Posterior vena cava (tissue), 2 donors: ENCODE results near the gene C19orf67. TPM values are rescaled to one million over a fixed set of nuclear protein-coding genes. Genes with fewer than 3 reads are reported as not detected.

Experiments used
- DNase-seq: peaks from one replicate; pipeline ENCODE4 v3.0.0-alpha.2; 2020; ENCODE audit warnings: low spot score
- intact Hi-C, 2 donors: fragments of 100-400 bp; cut with DNase I; formaldehyde crosslinking; loops; one replicate each; pipeline versions ENCODE4 v1.14.1 to v1.14.2; 2022 to 2023
- total RNA-seq, 2 donors: library from RNA; stranded (reverse); fragmentation: NEBNext Ultra II Directional; extraction: Animal tissue kit (Norgen Biotek cat#: 25700); gene quantifications; one replicate each; pipeline ENCODE4 v1.2.1, GENCODE V29; 2021
- donor health status: DM: yes; HTN: yes; CAD: no.
- donor health status: DM: yes; HTN: yes; CAD: no.

The C19orf67 gene
- total RNA-seq, 2 donors from 2014 or later, result not detected

DNA sequence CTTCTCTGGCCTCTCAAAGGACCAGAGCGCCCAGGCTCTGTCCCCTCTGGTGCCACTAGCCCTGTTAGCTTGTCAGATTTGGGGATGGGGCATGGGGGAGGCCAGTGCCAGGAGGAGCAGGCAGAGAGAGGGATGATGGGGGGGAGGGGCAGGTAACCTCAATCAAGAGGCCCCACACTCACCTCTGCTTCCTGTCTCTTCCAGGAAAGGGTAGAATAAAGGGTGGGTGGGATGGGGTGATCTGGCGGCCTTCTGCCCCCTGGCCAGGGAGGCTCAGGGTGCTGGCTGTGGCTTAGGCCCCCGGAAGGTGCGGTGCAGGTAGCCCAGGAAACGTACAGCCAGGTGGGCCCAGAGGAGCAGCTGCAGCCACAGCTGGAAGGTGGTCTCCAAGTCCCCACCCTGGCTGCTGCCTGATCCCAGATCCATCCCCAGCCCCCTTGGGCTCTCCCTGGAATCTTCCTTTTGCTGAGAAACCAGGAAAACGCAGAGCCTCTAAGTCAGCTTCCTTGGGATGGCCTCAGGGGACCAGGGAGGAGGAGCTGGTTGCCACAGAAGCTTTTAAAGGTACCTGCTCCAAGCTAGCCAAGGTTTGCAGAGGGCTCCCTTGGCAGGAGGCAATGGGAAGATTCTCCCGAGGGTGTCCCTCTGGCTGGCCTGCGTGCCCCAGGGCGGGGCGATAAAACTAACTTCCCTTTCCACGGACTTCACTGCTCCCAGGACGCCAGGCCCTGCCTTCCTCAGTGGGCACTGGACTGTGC is 26.6 kb upstream of the C19orf67 start:
- intact Hi-C loops, result no loop called here

DNA sequence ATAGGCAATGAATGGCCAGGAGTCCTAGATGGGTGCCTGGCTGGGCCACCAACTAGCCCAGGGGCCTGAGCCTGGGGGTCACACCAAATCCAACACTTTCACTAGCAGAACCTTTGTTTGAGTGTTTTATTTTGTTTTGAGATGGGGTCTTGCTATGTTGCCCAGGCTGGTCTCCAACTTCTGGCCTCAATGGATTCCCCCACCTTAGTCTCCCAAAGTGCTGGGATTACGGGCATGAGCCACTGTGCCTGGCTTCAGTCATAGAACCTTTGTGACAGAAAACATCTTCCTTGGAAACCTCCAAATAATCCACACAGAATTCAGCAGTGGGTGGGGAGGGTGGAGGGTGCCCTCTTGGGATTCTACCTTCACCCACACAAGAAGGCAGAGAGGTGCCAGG is 25.9 kb upstream of the C19orf67 start:
- DNase-seq, result no peak
- intact Hi-C loops, result no loop called here

More for the DNA sequence above, 26.6 kb upstream of the C19orf67 start:
- no peak for DNase-seq

DNA sequence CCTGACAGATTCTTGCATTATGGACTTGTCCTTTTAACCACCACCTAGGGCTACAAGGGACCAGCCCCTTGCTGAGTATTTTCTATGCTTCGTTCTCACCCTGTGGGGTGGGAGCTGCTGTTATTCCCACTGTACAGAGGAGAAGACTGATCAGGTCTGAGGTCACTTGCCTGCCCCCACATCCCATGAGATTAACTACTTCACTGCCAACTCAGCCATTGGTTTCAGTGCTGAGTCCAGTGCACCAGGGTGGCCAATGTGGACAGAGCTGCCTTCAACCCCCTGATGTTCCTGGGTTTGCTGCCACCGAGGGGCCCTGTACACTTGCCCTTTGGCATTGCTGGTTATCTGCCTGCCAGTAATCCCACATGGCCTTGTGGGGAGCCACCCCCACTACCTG is 25.1 kb upstream of the C19orf67 start:
- DNase-seq, result no peak
- intact Hi-C loops, result no loop called here

DNA sequence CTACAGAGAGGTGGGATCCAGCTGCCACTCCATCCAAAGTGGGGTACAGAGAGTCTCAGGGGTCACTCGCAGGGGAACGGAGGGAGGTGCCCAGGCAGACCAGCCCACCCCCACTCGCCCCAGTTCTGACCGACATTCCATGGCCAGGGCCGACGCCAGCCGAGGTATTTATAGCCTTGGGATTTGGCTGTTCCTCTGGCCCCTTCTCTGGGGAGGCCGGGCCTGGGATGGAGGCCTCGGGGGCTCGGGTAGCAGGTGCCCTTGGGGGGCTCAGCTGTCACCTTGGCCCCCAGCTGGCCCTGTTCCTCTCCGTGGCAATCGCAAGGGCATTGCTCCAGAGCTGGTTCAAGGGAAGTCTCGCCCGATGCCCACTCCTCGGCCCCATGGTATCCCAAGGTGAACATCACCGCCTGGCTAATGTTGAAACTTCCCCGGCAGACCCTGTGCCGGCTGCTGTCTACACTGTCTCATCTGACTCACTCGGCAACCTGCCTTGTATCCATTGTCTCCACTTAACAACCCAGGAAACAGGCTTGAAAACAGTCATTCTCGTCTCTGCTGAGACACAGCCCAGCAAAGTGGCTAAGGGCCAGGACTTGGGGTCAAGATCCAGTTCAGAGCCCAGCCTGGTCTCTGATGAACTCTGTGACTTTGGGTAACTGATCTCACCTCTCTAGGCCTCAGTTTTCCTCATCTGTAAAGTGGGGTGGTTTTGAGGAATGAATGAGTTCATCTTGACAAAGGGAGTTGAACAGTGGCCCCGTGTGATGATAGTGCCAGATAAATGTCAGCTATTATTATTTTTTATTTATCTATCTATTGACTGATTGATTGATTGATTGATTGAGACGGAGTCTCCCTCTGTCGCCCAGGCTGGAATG is 22.2 kb upstream of the C19orf67 start:
- DNase-seq, result no peak
- intact Hi-C loops, result no loop called here

DNA sequence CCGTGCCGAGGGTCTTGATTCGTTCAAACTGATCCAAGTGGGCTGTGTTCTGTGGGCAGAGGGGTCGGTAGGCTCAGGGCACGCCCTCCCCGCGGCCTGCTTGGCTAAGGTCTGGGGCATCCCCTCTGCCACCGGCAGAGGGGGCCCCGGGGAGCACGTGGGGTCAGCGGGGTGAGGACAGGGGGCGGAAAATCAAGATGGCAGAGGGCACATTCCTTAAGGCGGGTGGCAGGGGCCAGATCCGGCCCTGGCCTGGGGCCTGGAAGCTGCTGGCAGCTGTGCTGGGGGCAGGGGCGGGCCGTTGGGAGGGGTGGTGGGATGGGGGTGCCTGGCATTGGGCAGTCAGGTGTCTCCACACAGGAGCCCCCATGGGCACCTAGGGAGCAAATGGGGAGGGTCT is 21.3 kb upstream of the C19orf67 start:
- no peak for DNase-seq
- intact Hi-C loops, result no loop called here

DNA sequence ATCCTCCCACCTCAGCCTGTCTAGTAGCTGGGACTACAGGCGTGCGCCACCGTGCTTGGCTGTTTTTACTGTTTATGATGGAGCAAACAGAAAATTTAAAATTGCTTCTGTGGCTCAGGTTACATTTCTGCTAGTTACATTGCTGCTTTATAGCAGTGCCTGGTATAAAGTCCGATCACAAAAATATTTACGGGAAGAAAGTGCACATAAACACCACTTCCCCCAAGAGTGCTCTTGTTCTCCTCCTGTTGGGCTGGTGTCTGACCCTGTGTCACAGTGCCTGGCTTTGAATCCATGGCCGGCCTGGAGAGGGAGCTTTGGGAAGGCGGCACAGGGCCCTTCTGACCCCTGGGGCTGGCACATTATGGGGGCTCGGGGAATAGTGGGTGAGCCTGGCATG is 20.1 kb upstream of the C19orf67 start:
- DNase-seq, result no peak

GRCh38 chr19:14103310-14103709 is 17.7 kb upstream of the C19orf67 start:
- intact Hi-C loops, result no loop called here
- DNase-seq, result no peak

More for the DNA sequence above, 20.1 kb upstream of the C19orf67 start:
- intact Hi-C loops, result no loop called here

- intact Hi-C loops, result no loop called here
Measured at GRCh38 chr19:14102756-14103155, 17.2 kb upstream of the C19orf67 start.

GRCh38 chr19:14102102-14102696 is 16.6 kb upstream of the C19orf67 start:
- no peak for DNase-seq
- intact Hi-C loops, result no loop called here

More at GRCh38 chr19:14102756-14103155, 17.2 kb upstream of the C19orf67 start:
- DNase-seq, result no peak

- intact Hi-C loops, result no loop called here
- DNase-seq, result no peak
Measured at GRCh38 chr19:14101003-14101545, 15.5 kb upstream of the C19orf67 start.

- intact Hi-C loops, result no loop called here
- DNase-seq, result no peak
Measured at GRCh38 chr19:14097532-14098151, 12.1 kb upstream of the C19orf67 start.

- DNase-seq, result no peak
- intact Hi-C loops, result no loop called here
Measured at GRCh38 chr19:14096272-14096992, 10.8 kb upstream of the C19orf67 start.

- intact Hi-C loops, result no loop called here
- DNase-seq, result no peak
Measured at GRCh38 chr19:14094854-14095253, 9.3 kb upstream of the C19orf67 start.

- no peak for DNase-seq
- intact Hi-C loops, result no loop called here
Measured at GRCh38 chr19:14093117-14093823, 7.7 kb upstream of the C19orf67 start.

GRCh38 chr19:14091813-14092462 is 6.4 kb upstream of the C19orf67 start:
- intact Hi-C loops, result no loop called here
- no peak for DNase-seq

GRCh38 chr19:14091081-14091812 is 5.7 kb upstream of the C19orf67 start:
- intact Hi-C loops, result no loop called here
- no peak for DNase-seq

DNA sequence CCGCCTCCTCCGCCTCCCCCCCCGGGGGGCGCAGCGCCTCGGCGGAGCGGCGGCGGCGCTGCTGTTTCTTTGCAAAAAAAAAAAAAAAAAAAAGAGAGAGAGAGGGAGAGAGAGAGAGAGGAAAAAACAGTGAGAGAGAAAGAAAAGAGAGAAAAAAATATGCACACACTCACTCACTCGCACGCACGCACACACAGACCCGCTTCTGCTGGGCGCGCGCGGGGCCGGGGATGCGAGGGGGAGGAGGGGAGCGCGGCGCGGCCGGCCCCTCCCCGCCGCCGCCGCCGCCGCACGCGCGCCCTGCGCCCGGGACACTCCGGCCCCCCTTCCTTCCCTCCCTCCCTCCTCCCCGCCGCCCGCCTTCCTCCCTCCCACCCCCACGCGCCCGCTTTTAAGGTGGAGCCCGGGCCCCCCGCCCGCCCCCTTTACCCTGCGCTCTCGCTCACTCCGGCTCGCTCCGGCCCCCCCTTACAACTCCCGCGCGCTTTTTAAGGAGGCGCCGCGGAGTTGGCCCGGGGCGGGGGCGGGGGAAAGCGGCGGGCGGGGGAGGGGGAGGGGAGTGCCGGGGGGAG is 5.0 kb upstream of the C19orf67 start, which contains the start of gene SAMD1:
TSS of gene SAMD1 (minus strand) at position 243 of the 572 bp plus-strand sequence.
- peak; percentile 97 for DNase-seq
- intact Hi-C loops, result no loop called here
